Lower leg skin (tissue), 3 donors: Measurements from ENCODE around the gene EPB41L5.

Experiments used
- POLR2A ChIP-seq, 2 donors: fragments of 450-650 bp; IDR thresholded peaks; one replicate each; pipeline ENCODE4 v1.6.1; 2016 to 2017; ENCODE audit warnings: antibody characterized with exemption in 2 of 2, mild to moderate bottlenecking in 1 of 2, moderate library complexity in 1 of 2
- TF ChIP-seq, protein P1 (sequence below), 3 donors: fragments of 450-650 bp; IDR thresholded peaks; one replicate each; pipeline ENCODE4 v1.5.1; 2016; ENCODE audit warnings: antibody characterized with exemption in 3 of 3, mild to moderate bottlenecking in 3 of 3, moderate library complexity in 2 of 3

DNA sequence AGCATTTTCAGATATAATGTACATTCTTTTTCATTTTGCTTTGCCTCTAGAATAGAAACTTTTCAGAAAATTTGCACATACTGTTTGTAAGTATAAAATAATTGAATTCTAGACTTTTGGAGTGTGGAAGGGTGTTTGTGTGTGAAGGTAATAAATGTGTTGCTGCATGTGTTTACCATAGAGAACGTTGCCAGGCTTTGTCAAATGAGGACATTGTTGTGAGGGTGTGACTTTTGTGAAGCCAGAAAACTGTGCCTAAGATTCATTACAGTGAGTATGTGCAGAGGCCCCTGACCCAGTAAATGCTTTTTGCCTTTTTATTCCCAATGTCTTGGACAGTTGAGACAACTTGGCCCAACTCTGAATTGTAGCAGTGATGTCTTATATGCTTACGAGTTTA is 30.4 kb upstream of the EPB41L5 start:
- TF ChIP-seq, protein P1, sequence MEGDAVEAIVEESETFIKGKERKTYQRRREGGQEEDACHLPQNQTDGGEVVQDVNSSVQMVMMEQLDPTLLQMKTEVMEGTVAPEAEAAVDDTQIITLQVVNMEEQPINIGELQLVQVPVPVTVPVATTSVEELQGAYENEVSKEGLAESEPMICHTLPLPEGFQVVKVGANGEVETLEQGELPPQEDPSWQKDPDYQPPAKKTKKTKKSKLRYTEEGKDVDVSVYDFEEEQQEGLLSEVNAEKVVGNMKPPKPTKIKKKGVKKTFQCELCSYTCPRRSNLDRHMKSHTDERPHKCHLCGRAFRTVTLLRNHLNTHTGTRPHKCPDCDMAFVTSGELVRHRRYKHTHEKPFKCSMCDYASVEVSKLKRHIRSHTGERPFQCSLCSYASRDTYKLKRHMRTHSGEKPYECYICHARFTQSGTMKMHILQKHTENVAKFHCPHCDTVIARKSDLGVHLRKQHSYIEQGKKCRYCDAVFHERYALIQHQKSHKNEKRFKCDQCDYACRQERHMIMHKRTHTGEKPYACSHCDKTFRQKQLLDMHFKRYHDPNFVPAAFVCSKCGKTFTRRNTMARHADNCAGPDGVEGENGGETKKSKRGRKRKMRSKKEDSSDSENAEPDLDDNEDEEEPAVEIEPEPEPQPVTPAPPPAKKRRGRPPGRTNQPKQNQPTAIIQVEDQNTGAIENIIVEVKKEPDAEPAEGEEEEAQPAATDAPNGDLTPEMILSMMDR (IDR thresholded peaks at IDR 0.05): no peak
- no peak for TF ChIP-seq POLR2A (IDR thresholded peaks at IDR 0.05)
